Type B pancreatic cell (in vitro differentiated cells): ENCODE results near the gene RIMS3. TPM values are rescaled to one million over a fixed set of nuclear protein-coding genes. Genes with fewer than 3 reads are reported as not detected.
A peak's percentile ranks its signal among the peaks of the same experiment; 100 is the strongest.

Experiments
- DNase-seq: peaks from one replicate; pipeline ENCODE4 v3.0.0; 2021; ENCODE audit warnings: mixed read lengths; ENCODE audit not compliant: unreplicated experiment; ENCODE audit errors: extremely low spot score
- H3K27ac Mint-ChIP-seq: 2 replicates; pipeline ENCODE4 v1.8.0; 2021; ENCODE audit warnings: mild to moderate bottlenecking, mixed read lengths
- H3K27me3 Mint-ChIP-seq: 2 replicates; pipeline ENCODE4 v1.8.0; 2021; ENCODE audit warnings: mixed read lengths
- H3K36me3 Mint-ChIP-seq: 2 replicates; pipeline ENCODE4 v1.8.0; 2021; ENCODE audit warnings: mixed read lengths
- H3K4me1 Mint-ChIP-seq: one replicate; pipeline ENCODE4 v1.8.0; 2021; ENCODE audit warnings: mixed read lengths; ENCODE audit not compliant: unreplicated experiment
- H3K4me3 Mint-ChIP-seq: 2 replicates; pipeline ENCODE4 v1.8.0; 2021; ENCODE audit warnings: mild to moderate bottlenecking, mixed read lengths
- H3K9me3 Mint-ChIP-seq: 2 replicates; pipeline ENCODE4 v1.8.0; 2021; ENCODE audit warnings: mixed read lengths
- CTCF ChIP-seq: fragments of 200-600 bp; sonication (generic); conservative IDR thresholded peaks from 2 replicates; pipeline ENCODE4 v1.5.0; 2021; ENCODE audit warnings: antibody characterized with exemption, mild to moderate bottlenecking
- total RNA-seq: library from RNA; stranded (reverse); gene quantifications from 2 replicates; pipeline ENCODE4 v1.2.1, GENCODE V29; 2021; ENCODE audit warnings: low replicate concordance

The RIMS3 gene
- total RNA-seq, 1 donor from 2014 or later, result 4.2 TPM

GRCh38 chr1:40625476-40626382, 39.8 kb downstream of the RIMS3 start:
- Mint-ChIP-seq H3K27ac (peak overlapping the region; percentile 10), H3K27me3 (peaks cover 5% of the 10 kb centered on the region), H3K9me3 (no peaks in the 10 kb centered on the region), H3K4me1 (no peaks in the 10 kb centered on the region), H3K4me3 (no peak overlapping the region), H3K36me3 (no peaks in the 10 kb centered on the region)
- no peak for DNase-seq
- no peak for TF ChIP-seq CTCF

- H3K9me3 Mint-ChIP-seq, result no peaks in the 10 kb centered on the region
- H3K36me3 Mint-ChIP-seq, result no peaks in the 10 kb centered on the region
- H3K4me1 Mint-ChIP-seq, result no peaks in the 10 kb centered on the region
- no peak for DNase-seq
- no peak overlapping the region for H3K27ac Mint-ChIP-seq
- peak; percentile 25 for TF ChIP-seq CTCF
- no peak overlapping the region for H3K4me3 Mint-ChIP-seq
- H3K27me3 Mint-ChIP-seq, result peaks cover 5% of the 10 kb centered on the region
These were observed 40.4 kb downstream of the RIMS3 start for GRCh38 chr1:40625076-40625475.

GRCh38 chr1:40622936-40623629, 42.4 kb downstream of the RIMS3 start:
- Mint-ChIP-seq H3K4me1 (no peaks in the 10 kb centered on the region), H3K9me3 (no peaks in the 10 kb centered on the region), H3K36me3 (no peaks in the 10 kb centered on the region), H3K27ac (no peak overlapping the region), H3K27me3 (peaks cover 5% of the 10 kb centered on the region), H3K4me3 (no peak overlapping the region)
- no peak for TF ChIP-seq CTCF
- DNase-seq, result no peak

- no peak overlapping the region for H3K4me3 Mint-ChIP-seq
- H3K36me3 Mint-ChIP-seq, result no peaks in the 10 kb centered on the region
- H3K27ac Mint-ChIP-seq, result no peak overlapping the region
- TF ChIP-seq CTCF, result no peak
- DNase-seq, result no peak
- peaks cover 5% of the 10 kb centered on the region for H3K27me3 Mint-ChIP-seq
- no peaks in the 10 kb centered on the region for H3K4me1 Mint-ChIP-seq
- peaks cover under 1% of the 10 kb centered on the region for H3K9me3 Mint-ChIP-seq
These were observed 43.5 kb downstream of the RIMS3 start for GRCh38 chr1:40621821-40622450.

GRCh38 chr1:40620586-40621210, 44.8 kb downstream of the RIMS3 start:
- Mint-ChIP-seq H3K4me1 (no peaks in the 10 kb centered on the region), H3K36me3 (no peaks in the 10 kb centered on the region), H3K4me3 (no peak overlapping the region), H3K9me3 (peaks cover 3% of the 10 kb centered on the region), H3K27ac (no peak overlapping the region), H3K27me3 (peaks cover 5% of the 10 kb centered on the region)
- no peak for TF ChIP-seq CTCF
- no peak for DNase-seq
